Astrocyte of the hippocampus (primary cell): ENCODE measurements around the gene RPA1.
"Not testable (repeated sequence)": the region's sequence is repeated elsewhere in the genome, so short reads cannot be mapped to it uniquely, and the experiment has no call there.

Experiments used
- DNase-seq: peaks from one replicate; pipeline ENCODE4 v3.0.0; 2011; ENCODE audit warnings: low read depth, low spot score

RPA1 gene

GRCh38 chr17:1878419-1879121 lies 48.8 kb downstream of the RPA1 start:
- DNase-seq: peak; percentile 38

DNA sequence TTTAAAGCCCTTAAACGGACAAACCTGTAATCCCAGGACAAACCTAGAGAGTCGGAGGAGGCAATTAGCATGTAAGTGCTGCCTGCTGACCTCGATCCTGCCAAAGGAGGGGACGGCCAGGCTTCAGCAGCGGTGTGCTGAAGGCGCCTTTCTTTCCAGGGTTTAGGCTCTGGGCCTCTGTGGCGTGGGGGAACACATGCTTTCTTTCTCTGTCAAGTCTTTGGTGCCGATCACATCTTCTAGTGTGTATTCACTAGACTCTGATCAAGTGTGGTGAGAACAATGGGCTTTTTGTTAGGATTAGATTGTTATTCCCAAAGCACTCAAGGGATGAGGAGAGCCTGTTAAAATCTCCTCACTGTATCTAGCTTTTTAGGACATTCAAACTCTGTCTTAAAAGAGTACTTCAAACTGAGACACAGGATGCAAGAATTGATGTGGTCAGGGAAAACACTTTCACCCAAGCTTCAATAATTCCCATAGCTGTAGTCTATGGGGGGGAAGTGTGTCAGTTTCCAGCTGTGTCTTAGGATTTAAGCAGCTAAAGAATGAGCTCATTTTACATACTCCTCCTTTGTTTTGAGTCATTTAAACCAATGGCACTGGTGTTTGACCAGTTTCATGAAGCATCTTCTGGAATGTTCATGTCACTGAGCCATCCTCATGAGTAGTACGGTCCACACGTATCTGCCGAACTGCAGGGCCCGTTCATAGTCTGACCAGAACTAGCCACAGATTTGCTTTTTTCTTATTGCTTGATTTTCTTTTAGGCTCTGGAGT lies 51.2 kb downstream of the RPA1 start:
- peak; percentile 36 for DNase-seq

DNA sequence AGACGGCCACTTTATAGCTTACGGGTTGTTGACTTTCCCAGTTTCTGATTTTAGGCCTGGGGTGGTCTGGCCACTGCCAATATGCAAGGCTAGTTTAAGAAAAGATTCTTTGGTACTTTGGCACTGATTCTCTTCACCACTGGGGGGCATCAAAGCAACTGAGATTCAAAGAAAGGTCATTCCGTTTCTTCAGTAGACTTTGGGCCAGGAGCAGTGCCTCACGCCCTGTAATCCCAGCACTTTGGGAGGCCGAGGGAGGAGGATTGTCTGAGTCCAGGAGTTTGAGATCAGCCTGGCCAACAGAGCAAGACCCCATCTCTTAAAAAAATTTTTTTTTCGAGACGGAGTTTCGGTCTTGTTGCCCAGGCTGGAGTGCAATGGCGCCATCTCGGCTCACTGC lies 53.0 kb downstream of the RPA1 start:
- peak; percentile 37 for DNase-seq

GRCh38 chr17:1883536-1883935 lies 53.7 kb downstream of the RPA1 start:
- no peak for DNase-seq

GRCh38 chr17:1888741-1889140 lies 58.9 kb downstream of the RPA1 start:
- no peak for DNase-seq

DNA sequence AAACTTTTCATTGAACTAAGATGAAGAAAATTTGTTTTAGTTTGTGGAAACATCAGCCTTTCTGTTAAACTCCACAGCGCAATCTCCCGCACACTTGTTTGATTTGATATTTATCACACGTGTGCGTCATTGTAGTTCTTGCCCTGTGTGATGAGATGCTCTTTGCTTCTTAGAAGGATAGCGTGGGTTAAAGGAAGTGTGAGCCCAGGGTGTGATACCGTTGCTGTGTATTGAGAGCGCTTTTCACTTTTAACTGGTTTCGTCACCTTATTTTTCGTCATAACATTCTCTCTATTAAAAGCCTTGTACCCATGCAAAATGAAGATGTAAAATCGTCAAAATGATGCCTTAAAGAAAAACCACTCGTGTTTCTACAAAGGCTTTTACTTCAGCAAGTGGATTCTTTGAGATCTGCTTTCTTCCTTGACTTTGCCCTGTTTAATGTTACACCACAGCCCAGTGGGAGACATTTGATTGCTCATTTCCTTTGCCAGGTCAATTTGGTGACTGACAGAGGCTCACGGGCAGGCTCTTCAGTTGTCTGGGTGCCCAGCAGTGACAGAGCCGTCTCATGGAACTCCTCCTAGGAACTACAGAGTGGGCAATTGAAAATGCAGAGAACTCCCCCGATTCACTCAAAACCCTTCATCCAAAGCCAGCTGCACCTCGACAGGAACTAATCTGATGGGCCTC lies 61.1 kb downstream of the RPA1 start:
- DNase-seq: no peak

- no peak for DNase-seq
Observed at GRCh38 chr17:1894753-1895339, 65.0 kb downstream of the RPA1 start.

- not testable (repeated sequence) for DNase-seq
Observed at GRCh38 chr17:1895479-1895878, 65.7 kb downstream of the RPA1 start.

- no peak for DNase-seq
Observed at GRCh38 chr17:1896243-1897104, 66.7 kb downstream of the RPA1 start.

DNA sequence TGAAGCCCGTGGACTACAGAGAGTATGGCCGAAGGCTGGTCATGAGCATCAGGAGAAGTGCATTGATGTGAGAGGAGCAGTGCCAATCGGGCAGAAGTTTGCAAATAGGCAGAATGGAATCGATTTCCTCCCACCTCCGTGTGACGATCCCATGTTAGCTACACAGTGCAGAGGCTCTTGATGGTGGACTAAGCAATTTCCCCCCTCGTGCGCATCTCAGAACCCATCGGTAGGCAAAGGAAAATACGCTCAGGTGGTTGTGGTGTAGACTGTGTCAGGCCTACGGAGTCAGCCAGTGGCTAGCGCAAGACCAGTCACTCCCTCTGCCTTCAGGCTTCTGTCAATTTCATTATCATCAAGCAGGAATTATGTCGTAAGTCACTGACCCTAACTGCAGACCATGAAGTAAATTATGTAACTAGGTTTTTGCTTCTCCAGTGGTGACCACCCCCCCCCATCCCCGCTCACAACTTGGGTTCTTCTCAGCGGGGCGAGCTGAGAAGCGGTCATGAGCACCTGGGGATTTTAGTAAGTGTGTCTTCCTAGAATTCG lies 67.4 kb downstream of the RPA1 start:
- DNase-seq: no peak

GRCh38 chr17:1898332-1898731 lies 68.5 kb downstream of the RPA1 start:
- DNase-seq: no peak

DNA sequence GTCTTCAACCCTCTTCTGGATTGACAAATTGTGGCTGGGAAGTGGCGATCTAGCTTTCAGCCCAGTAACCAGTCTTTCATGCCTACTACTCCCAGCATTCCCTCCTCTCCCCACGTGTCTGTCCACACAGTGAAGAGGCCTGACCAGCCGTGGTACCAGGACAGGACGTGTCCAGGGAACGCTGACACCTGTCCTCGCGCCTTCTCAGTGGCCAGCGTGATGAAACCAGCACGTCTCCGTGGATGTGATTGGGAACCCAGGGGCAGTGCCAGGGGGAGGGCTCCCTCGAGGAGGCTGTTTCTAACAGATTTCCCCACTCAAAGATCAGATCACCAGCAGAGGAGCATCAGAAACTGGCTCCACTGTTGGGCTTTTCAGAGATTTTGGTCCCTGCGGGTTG lies 69.1 kb downstream of the RPA1 start:
- no peak for DNase-seq

GRCh38 chr17:1899403-1900000 lies 69.7 kb downstream of the RPA1 start:
- no peak for DNase-seq

GRCh38 chr17:1904273-1905182 lies 74.7 kb downstream of the RPA1 start:
- DNase-seq: no peak

DNA sequence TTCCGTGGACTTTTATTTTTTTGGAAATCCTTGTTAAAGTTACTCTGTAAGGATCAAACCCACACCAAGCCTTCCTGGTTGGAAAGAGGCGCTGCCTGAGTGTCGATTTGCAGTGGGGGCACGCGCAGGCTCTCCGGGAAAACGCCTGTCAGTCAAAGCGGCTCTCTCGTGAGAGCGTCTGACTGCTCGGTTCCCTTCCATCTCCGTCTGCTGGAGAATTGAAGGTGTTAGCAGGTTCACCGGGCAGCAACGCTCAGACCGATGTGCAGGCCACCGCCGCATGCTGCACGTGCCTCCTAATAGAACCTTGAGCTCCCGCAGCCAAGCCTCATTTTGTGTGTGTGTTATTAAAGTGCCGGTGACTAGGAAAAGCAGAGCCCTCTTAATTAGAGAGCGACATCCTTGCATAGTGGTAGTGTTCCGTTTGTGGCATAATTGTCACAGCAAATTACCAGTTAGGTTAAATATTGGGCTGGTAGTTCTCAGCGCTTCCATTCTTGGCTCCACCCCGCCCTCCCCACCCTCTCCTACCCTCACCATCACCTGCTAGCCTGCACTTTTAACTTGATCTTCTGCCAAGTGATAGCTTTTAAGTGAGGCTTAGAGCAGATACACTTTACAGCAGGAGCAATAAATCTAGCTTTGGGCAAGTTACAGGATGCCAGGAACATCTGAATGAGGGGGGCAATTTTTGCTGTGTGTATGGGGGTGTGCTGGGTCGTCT lies 75.5 kb downstream of the RPA1 start:
- peak; percentile 51 for DNase-seq

DNA sequence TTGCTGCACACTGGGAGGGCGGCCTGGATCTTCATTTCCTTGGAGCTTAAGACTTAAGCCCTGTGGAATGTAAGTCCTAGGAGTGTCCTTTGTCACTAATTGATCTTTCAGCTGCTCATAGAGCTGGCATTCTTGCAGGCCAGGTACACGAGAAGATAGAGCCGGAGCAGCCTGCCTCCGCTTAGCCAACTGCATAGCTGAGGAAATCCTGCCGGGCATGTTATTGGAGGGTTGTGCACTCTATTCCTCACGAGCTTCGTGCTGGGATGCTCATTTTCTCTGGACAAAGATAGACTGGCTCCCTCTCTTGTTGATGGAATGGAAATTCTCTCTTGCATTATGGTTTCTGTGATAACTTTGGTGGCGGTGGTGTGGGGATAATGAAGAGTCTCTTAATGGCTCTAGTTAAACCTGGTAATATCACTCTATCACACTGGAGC lies 76.9 kb downstream of the RPA1 start:
- no peak for DNase-seq

DNA sequence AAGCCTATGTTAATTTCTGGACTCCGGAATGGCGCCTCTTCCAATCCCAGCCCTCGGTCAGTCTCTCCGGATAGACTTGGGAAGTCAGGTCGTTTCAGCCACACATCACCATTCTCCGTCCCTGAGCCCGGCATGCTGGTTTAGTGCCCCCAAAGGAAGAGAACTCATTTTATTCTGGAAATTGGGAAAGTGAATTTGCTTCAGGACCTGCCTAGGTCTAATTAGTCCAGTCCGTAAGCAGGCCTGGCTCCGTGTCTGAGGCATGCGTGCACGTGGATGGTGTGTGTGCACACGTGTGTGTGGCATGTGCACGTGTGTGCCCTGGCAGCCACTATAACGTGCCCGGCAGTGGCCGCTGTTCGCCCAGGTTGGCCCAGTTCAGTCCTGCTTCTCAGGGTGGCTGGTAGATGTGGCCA lies 77.4 kb downstream of the RPA1 start:
- DNase-seq: no peak

DNA sequence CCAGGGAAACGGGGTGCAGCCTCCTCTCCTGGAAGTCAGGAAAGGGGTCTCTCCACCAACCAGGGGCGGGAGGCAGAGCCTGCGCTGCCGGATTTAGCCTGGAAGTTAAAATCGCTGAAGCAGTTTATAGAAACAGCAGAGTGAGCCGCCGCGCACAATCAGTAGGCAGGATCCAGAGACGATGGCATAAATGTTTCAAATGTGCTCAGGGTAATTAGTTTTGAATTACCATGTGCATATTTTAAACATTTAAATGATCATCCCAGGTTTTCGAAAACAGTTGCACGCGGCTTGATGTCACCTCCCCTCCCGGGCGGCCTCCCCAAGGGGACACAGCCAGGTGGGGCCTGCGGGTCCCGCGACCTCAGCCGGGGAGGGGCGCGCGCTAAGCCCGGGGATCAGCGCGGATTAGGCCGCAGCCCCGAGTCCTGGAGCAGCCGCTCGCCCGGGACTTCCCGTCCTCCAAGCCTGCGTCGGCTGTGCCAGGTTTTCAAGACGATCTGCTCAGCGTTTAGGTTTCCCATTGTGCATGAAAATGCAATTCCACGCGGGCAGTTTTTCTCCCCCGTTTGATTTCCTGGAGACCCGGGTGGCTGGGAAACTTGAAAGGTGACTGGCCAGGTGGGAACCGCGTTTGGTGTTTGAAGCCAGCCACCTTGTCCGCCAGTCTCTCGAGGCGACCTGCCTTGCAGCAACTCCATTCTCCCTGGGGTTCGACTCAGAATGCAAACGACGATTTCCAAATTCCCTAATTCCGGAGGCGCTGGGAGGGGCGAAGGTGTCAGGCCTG lies 78.3 kb downstream of the RPA1 start:
- peak; percentile 65 for DNase-seq
